ENCODE data around the gene ANKS4B.
A peak's percentile ranks its signal among the peaks of the same experiment; 100 is the strongest.

Gene ANKS4B

DNA sequence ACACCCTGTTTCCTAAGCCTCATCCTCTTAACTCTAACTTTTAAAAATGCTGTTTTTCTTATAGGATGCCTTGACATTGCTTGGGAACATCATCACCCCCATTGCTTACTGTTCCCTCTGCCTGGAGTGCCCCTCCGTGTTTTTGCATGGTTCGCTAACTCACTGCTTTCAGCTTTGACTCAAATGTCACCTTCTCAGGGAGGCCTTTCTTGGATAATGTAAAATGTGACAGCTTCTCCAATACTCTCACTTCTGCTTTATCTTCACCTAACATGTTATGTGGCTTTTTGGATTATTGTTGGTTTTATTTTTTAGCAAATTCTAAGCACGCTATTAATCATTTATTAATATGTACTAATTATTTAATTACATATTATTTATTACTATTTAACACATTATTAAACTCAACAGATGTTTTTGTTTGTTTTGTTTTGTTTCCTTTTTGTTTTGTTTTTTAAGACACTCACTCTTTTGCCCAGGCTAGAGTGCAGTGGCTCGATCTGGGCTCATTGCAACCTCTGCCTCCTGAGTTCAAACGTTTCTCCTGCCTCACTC lies 40.8 kb downstream of the ANKS4B start:
- no peak for TF ChIP-seq CTCF (IDR thresholded peaks at IDR 0.05; ENCODE audit: insufficient read depth, low read length, poor library complexity, severe bottlenecking)
- Histone ChIP-seq H3K36me3 (ENCODE audit: control insufficient read depth, insufficient read depth, low read length) (no peaks in the 10 kb centered on the region), H3K27me3 (replicated peaks; ENCODE audit: control insufficient read depth, insufficient read depth, low read length) (no peaks in the 10 kb centered on the region), H3K4me3 (replicated peaks; ENCODE audit: low read depth, low read length) (no peak overlapping the region)
- peak; percentile 46 for DNase-seq (ENCODE audit: extremely low read depth, insufficient read length)

- Histone ChIP-seq H3K4me3 (replicated peaks; ENCODE audit: low read depth, low read length) (no peak overlapping the region), H3K36me3 (ENCODE audit: control insufficient read depth, insufficient read depth, low read length) (no peaks in the 10 kb centered on the region), H3K27me3 (replicated peaks; ENCODE audit: control insufficient read depth, insufficient read depth, low read length) (no peaks in the 10 kb centered on the region)
- TF ChIP-seq CTCF (IDR thresholded peaks at IDR 0.05; ENCODE audit: insufficient read depth, low read length, poor library complexity, severe bottlenecking): no peak
- no peak for DNase-seq (ENCODE audit: extremely low read depth, insufficient read length)
Observed at GRCh38 chr16:21275529-21275928, 42.0 kb downstream of the ANKS4B start.

DNA sequence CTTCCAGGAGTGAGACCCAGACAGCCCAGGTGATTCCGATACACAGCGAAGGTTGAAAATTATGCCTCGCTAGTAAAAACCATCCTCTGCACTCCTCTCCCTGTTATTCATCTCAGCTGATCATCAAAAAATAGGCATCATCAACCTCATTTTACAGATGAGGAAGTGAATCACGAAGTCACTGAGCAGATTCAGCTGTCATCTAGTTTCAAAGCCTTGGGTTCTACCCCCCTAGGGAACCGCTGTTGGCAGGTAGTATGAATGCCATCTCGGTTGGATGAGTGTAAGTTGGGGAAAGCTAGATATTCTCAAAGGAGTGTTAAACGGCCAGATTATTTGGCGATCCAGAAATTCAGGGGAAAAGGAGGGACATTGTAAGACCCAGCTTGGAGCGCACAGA lies 42.6 kb downstream of the ANKS4B start:
- DNase-seq (ENCODE audit: extremely low read depth, insufficient read length): no peak
- no peak overlapping the region for H3K4me3 ChIP-seq (replicated peaks; ENCODE audit: low read depth, low read length)
- TF ChIP-seq CTCF (IDR thresholded peaks at IDR 0.05; ENCODE audit: insufficient read depth, low read length, poor library complexity, severe bottlenecking): no peak
- no peaks in the 10 kb centered on the region for H3K27me3 ChIP-seq (replicated peaks; ENCODE audit: control insufficient read depth, insufficient read depth, low read length)
- H3K36me3 ChIP-seq (ENCODE audit: control insufficient read depth, insufficient read depth, low read length): no peaks in the 10 kb centered on the region

DNA sequence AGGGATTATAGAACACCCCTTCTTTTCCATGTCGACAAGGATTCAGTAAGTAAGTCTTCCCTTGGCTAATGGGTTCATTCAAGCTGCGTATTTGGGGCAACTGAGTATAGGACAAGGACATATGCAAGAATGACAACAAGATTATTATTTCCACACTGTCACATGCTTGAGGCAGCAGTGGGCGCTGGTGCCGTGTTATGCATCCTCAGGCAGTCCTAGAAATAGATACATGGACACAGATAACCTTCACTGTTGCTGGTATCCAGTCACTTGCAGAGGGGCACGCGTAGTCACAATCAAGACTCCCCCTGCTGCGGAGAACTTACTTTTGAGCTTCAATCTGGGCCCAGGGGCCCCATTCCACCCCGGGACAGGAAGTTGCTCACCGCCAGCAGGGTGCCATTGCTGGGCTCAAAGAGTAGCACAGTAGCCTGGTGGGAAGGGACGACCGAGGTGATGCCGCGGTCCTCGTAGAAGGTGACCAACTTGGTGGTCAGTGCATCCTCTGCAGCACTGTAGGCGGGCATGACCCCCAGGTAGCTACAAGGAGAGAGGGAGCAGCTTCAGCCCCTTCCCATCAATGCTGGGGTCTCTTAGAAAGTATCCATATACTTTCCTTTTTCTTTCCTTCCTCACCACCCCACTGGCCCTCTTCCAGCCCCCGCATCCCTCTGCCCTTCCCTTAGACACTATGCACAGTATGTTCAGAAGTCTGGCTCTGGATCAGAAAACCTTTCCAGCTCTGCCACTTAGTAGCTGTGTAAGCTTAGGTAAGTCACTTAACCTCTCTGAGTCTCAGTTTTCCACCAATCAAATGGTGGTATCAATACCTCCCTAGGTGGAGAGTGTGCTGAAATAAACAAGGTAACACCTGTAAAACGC lies 43.8 kb downstream of the ANKS4B start:
- H3K36me3 ChIP-seq (ENCODE audit: control insufficient read depth, insufficient read depth, low read length): no peaks in the 10 kb centered on the region
- H3K4me3 ChIP-seq (replicated peaks; ENCODE audit: low read depth, low read length): peak overlapping the region; percentile 60; the same call in 1 of the 2 replicates
- no peaks in the 10 kb centered on the region for H3K27me3 ChIP-seq (replicated peaks; ENCODE audit: control insufficient read depth, insufficient read depth, low read length)
- no peak for TF ChIP-seq CTCF (IDR thresholded peaks at IDR 0.05; ENCODE audit: insufficient read depth, low read length, poor library complexity, severe bottlenecking)
- no peak for DNase-seq (ENCODE audit: extremely low read depth, insufficient read length)

DNA sequence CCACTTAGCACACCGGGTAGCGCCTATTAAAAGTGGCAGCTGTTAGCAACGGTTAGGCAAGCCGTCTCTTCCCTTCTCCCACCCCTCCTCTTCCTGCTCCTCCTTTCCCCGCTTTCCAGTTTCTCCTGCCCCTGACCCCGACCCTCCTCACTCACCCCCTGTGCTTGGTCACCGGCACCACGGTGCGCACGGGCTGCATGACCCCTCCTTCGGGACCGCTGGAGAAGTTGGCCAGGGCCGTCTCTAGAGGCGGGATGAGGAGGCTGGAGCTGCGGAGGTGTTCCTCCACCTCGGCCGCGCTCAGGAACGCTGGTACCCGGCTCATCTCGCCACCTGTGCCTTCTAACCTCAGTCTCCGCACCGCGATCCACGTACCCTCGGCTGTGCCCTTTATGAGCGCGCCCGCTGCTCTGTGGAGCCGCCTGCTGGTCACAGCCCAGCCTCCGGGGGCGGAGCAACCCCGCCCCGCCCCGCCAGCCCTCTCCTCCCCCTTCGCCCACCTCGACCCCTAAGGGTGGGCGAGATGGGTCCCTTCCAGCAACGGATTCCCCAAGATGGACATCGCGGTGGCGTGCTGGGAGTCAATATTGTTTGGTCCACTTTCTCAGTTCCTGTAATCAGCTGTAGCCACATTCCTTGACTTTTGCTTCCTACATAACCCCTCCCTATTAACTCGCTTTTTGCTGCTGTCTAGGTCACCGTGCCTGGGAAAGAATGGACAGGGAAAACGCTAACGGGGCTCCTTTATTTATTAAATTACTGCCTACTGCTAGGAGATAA lies 44.6 kb downstream of the ANKS4B start, which contains the start of gene CRYM:
CRYM (minus strand) TSS at position 364 of the 780 bp plus-strand sequence; CDS start at position 325, 39 bp downstream.
- TF ChIP-seq CTCF (IDR thresholded peaks at IDR 0.05; ENCODE audit: insufficient read depth, low read length, poor library complexity, severe bottlenecking): peak; percentile 96
- Histone ChIP-seq H3K4me3 (replicated peaks; ENCODE audit: low read depth, low read length) (peak within 1 kb of the TSS; percentile 60), H3K36me3 (ENCODE audit: control insufficient read depth, insufficient read depth, low read length) (no peaks in the 10 kb centered on the region), H3K27me3 (replicated peaks; ENCODE audit: control insufficient read depth, insufficient read depth, low read length) (no peaks in the 10 kb centered on the region)
- DNase-seq (ENCODE audit: extremely low read depth, insufficient read length): peak; percentile 56

All from GM06990 (cell line).